Measurements from ENCODE around the gene POLD2.

The POLD2 gene

DNA sequence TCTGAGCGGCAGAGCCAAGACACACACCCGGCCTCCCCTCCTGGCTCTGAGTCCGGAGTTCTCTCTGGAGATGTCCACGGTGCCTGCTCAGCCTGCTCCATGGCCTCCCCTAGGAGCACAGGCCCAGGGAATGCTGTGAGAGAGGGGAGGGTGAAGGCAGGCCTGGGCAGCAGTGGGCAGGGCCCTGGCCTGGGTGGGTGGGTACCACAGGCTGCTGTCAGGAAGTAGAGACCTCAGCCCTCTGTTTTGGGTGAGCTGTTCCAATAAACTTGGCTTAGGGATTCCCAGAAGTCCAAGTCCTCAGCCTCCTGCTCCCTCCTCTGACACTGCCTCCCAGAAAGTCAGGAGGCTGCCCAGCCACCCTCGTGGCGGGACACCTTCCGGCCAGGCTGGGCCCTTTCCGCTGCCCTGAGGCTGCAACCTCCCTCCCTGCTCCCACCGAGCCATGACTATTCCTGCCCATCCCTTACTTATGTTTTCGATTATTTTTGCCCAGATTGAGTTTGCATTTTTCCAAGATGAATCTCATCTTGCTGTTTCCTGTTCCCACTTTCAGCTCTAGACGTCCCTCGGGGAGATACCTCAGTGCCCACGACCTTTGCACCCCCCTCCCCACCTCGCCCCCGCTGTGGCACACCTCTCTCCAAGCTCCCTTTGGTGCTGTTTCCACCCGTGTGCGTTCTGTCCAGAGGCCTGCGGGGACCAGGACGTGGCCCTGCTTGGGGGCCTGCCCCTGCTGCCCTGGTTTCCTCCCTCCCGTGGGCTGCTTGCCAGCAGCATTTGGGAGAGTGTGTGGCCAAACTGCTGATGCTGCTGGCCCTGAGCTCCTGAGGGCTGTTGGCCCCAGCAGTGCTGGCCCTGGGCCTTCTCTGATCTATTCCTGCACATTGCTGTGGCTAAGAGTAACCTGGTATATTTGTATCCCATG, 35.2 kb downstream of the POLD2 start:
- Histone ChIP-seq H3K27me3 (ENCODE audit: control insufficient read depth, low read length) (no peaks in the 10 kb centered on the region), H3F3A (ENCODE audit: control insufficient read depth, insufficient read depth) (peaks cover 3% of the 10 kb centered on the region; the same call in 1 of the 2 replicates), H3K9me3 (ENCODE audit: control insufficient read depth, insufficient read depth, low read length) (no peaks in the 10 kb centered on the region; the same call in 1 of the 2 replicates), H3K36me3 (ENCODE audit: control insufficient read depth, low read length) (no peaks in the 10 kb centered on the region), H3K4me2 (ENCODE audit: low read length) (no peak overlapping the region), H3K4me1 (ENCODE audit: control insufficient read depth, low read length) (peaks cover 4% of the 10 kb centered on the region), H3K27ac (ENCODE audit: low read depth, low read length) (no peak overlapping the region), H3K9me2 (replicated peaks; ENCODE audit: control insufficient read depth, low read length) (no peaks in the 10 kb centered on the region), H3K79me2 (ENCODE audit: control insufficient read depth, low read length) (no peaks in the 10 kb centered on the region), H4K20me1 (ENCODE audit: control insufficient read depth, insufficient read depth, low read depth, low read length) (no peaks in the 10 kb centered on the region), H3K4me3 (ENCODE audit: low read length) (no peak overlapping the region)
- TF ChIP-seq, protein P1, sequence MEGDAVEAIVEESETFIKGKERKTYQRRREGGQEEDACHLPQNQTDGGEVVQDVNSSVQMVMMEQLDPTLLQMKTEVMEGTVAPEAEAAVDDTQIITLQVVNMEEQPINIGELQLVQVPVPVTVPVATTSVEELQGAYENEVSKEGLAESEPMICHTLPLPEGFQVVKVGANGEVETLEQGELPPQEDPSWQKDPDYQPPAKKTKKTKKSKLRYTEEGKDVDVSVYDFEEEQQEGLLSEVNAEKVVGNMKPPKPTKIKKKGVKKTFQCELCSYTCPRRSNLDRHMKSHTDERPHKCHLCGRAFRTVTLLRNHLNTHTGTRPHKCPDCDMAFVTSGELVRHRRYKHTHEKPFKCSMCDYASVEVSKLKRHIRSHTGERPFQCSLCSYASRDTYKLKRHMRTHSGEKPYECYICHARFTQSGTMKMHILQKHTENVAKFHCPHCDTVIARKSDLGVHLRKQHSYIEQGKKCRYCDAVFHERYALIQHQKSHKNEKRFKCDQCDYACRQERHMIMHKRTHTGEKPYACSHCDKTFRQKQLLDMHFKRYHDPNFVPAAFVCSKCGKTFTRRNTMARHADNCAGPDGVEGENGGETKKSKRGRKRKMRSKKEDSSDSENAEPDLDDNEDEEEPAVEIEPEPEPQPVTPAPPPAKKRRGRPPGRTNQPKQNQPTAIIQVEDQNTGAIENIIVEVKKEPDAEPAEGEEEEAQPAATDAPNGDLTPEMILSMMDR (IDR thresholded peaks at IDR 0.05; ENCODE audit: low read depth, low read length, poor library complexity, severe bottlenecking): no peak
- TF ChIP-seq EZH2phosphoT487 (IDR thresholded peaks at IDR 0.05; ENCODE audit: borderline replicate concordance, low read length): no peak

DNA sequence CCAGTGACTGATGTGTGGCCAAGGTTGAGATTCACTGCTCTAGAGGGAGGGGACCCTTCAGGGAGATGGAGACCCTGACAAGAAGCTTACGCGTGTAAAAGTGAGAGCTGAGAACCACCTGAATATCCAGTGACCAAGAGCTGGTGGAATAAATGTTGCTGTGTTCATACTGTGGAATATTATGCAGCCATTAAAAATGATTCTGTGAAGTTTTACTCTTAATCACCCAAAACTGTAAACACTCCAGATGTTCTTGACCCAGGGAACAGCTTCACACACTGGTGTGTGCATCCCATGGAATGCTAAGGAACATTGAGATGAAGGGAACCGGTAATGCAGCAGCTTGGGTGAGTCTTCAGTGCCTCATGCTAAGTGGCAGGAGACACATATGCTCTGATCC, 36.7 kb downstream of the POLD2 start:
- Histone ChIP-seq H3K9me2 (replicated peaks; ENCODE audit: control insufficient read depth, low read length) (no peaks in the 10 kb centered on the region), H3K36me3 (ENCODE audit: control insufficient read depth, low read length) (peaks cover 4% of the 10 kb centered on the region), H3K9me3 (ENCODE audit: control insufficient read depth, insufficient read depth, low read length) (no peaks in the 10 kb centered on the region), H4K20me1 (ENCODE audit: control insufficient read depth, insufficient read depth, low read depth, low read length) (no peaks in the 10 kb centered on the region), H3K27ac (ENCODE audit: low read depth, low read length) (no peak overlapping the region), H3K4me1 (ENCODE audit: control insufficient read depth, low read length) (peaks cover 4% of the 10 kb centered on the region), H3F3A (ENCODE audit: control insufficient read depth, insufficient read depth) (peaks cover 6% of the 10 kb centered on the region; the same call in 1 of the 2 replicates), H3K4me3 (ENCODE audit: low read length) (no peak overlapping the region), H3K27me3 (ENCODE audit: control insufficient read depth, low read length) (no peaks in the 10 kb centered on the region), H3K79me2 (ENCODE audit: control insufficient read depth, low read length) (peaks cover 5% of the 10 kb centered on the region), H3K4me2 (ENCODE audit: low read length) (no peak overlapping the region)
- TF ChIP-seq, protein P1 (IDR thresholded peaks at IDR 0.05; ENCODE audit: low read depth, low read length, poor library complexity, severe bottlenecking): no peak
- no peak for TF ChIP-seq EZH2phosphoT487 (IDR thresholded peaks at IDR 0.05; ENCODE audit: borderline replicate concordance, low read length)

DNA sequence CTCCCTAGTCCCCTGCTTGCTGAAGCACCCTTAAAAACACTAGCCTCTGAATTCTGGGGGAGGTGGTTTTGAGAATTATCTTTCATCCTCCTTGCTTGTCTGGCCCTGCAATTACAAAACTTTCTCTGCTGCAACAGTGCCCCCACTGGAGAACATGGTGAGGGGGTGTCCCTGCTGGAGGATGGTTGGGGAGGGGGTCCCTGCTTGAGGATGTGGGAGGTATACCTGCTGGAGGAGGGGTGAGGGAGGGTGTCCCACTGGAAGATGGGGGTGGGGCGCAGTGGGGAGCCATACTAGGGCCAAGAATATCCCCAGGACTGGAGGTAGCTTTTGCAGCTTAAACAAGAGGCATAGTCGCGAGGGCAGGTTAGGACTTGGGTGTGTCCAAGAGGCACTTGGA, 37.8 kb downstream of the POLD2 start:
- H4K20me1 ChIP-seq (ENCODE audit: control insufficient read depth, insufficient read depth, low read depth, low read length): no peaks in the 10 kb centered on the region
- H3K27me3 ChIP-seq (ENCODE audit: control insufficient read depth, low read length): no peaks in the 10 kb centered on the region
- H3K79me2 ChIP-seq (ENCODE audit: control insufficient read depth, low read length): peaks cover 16% of the 10 kb centered on the region
- H3F3A ChIP-seq (ENCODE audit: control insufficient read depth, insufficient read depth): peaks cover 6% of the 10 kb centered on the region; the same call in 1 of the 2 replicates
- H3K27ac ChIP-seq (ENCODE audit: low read depth, low read length): no peak overlapping the region
- peaks cover 14% of the 10 kb centered on the region for H3K4me1 ChIP-seq (ENCODE audit: control insufficient read depth, low read length)
- no peaks in the 10 kb centered on the region for H3K9me3 ChIP-seq (ENCODE audit: control insufficient read depth, insufficient read depth, low read length)
- TF ChIP-seq, protein P1 (IDR thresholded peaks at IDR 0.05; ENCODE audit: low read depth, low read length, poor library complexity, severe bottlenecking): peak; percentile 75
- TF ChIP-seq EZH2phosphoT487 (IDR thresholded peaks at IDR 0.05; ENCODE audit: borderline replicate concordance, low read length): no peak
- H3K4me2 ChIP-seq (ENCODE audit: low read length): no peak overlapping the region
- H3K36me3 ChIP-seq (ENCODE audit: control insufficient read depth, low read length): peaks cover 13% of the 10 kb centered on the region
- H3K9me2 ChIP-seq (replicated peaks; ENCODE audit: control insufficient read depth, low read length): no peaks in the 10 kb centered on the region
- no peak overlapping the region for H3K4me3 ChIP-seq (ENCODE audit: low read length)

Data from DOHH2 (cell line).